Stimulated activated CD4-positive, alpha-beta T cell treated with anti-CD3 and anti-CD28 coated beads, Interleukin-1b, Interleukin-23, amount 100 ng/mL, for 1 hour (primary cell): ENCODE results near the gene MYO18A.

Source experiments
- DNase-seq, 2 donors: peaks; one replicate each; pipeline ENCODE4 v3.0.0-alpha.2; 2020; ENCODE audit warnings: low read depth in 2 of 2

MYO18A gene

GRCh38 chr17:29050176-29050575, 130.0 kb downstream of the MYO18A start:
- no peak for DNase-seq

DNA sequence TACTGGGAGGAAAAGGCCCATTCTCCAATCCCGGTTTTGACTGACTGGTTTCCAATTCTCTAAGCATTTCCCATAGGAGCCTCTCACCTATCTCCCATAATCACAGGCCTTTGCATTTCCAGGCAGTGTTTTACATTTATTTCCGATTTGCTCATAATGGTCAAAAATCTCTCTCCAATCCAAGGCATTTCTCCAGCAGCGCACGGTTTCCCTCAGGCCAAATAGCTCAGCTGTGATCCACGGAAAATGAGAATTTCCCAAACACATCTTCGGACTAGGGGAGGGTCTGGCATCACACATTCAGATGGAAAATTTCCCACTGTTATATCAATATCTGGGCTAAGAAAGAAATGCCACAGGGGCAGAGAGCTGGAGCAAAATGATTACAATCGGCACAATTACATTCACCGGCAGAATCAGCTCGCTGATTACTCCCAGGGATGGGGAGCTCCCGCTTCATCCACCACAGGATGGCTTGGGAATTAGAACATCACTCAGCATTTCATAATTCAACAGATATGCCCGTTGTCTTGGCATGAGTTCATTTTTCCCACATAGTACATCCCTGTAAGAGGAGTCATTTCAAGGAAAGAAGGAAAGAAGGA, 130.6 kb downstream of the MYO18A start:
- DNase-seq: no peak

GRCh38 chr17:29048440-29049368, 131.5 kb downstream of the MYO18A start:
- DNase-seq: no peak

GRCh38 chr17:29046473-29046839, 133.7 kb downstream of the MYO18A start:
- no peak for DNase-seq

DNA sequence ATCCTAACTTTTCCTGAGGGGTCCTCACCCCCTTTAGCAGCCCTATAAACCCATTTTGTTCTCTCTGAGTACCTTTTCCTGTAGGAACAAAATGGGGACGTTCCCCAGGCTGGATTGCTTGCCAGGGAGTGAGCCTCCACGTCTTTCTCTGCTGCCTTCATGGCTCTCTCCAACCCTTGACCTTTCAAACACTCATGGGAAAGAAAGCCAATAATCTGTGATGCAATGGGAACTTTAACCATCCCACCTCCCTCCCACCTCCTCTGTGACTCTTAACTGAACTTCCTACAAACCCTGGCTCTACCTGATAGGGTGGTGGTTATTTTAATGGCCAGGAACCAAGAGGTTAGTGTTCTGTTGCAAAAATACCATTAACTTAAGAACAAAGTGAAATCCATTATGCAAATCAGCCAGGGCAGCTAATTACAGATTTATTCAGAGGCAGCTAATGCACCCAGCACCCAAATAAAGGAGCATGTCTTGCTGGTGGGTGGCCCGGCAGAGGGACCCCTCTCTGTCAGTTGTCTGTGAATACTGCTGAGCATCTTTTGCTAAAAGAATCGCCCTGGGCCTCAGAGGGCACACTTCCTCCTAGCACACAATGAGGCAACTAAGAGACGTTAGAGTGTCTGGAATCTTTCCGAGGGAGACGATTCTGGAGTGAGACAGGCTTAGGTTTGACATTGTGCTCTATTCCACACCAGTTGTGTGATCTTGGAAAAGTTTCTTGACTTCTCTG, 134.3 kb downstream of the MYO18A start:
- no peak for DNase-seq

DNA sequence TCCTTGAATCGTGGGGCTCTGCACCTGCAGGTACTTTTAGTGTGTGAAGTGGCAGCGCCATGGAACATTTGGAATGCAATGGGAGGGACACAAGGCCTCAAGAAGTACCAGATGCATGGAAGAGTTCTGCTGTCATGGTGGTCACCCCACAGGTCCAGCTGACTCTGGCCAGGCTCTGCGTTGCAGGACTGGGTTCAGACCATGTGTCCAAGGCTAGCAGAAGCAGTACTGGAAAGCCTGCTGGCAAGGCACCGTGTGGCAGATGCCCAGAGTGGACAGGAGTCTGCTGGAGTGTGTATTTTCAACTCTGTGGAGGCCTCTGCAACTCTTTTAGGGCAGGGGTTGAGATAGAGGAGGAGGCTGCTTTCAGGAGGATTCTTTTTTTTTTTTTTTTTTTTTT, 135.2 kb downstream of the MYO18A start:
- no peak for DNase-seq

DNA sequence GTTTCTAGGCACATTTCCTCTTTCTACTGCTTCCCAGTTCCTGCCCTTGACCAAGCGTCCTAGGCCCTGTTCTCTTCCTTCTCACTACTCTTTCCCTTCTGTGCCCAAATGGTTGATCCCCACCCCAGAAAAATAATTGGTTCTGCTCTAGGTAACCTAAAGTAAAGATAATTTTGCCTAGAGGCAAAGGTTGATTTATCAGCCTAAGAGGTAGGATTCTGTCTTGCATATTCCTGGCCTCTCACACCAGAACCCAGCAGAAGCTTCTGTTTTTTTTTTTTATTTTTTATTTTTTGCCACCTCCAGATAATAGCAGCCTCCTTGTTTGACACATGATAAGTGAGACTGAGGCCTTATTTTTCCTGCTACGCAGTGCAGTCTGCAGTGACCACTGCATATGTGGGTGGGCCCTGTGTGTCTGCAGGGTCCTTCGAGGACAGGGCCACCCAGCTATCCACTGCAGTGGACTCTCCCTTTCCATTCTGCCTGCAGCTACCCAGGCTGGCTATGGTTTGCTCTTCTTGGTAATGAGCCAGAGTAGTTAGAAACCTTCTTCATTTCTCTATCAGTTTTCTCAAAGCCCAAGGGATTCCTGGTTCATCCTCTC, 136.6 kb downstream of the MYO18A start:
- no peak for DNase-seq

- DNase-seq: no peak
These were observed 137.3 kb downstream of the MYO18A start, which contains the start of gene PIPOX for GRCh38 chr17:29042679-29043538. Gene PIPOX (plus strand): TSS chr17:29043141. CDS start chr17:29043226, 85 bp downstream.

GRCh38 chr17:29042026-29042678, 138.0 kb downstream of the MYO18A start:
- DNase-seq: no peak

- no peak for DNase-seq
These were observed 138.6 kb downstream of the MYO18A start for GRCh38 chr17:29041571-29041970.

DNA sequence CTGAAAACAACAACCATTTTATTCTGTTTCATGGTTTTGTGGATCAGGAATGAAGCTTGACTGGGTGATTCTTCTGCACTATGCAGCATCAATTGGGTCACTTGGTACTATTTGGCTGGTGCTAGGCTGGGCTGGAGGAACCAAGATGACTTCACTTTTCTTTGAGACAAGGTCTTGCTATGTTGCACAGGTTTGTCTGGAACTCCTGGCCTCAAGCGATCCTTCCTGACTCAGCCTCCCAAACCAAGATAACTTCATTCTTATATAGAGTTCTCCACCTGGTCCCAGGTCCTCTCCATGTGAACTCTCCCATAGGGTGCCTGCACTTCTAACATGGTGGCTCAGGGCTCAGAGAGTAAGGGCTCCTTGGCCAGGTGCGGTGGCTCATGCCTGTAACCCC, 139.1 kb downstream of the MYO18A start:
- DNase-seq: no peak

- DNase-seq: no peak
These were observed 140.2 kb downstream of the MYO18A start for GRCh38 chr17:29039764-29040598.

DNA sequence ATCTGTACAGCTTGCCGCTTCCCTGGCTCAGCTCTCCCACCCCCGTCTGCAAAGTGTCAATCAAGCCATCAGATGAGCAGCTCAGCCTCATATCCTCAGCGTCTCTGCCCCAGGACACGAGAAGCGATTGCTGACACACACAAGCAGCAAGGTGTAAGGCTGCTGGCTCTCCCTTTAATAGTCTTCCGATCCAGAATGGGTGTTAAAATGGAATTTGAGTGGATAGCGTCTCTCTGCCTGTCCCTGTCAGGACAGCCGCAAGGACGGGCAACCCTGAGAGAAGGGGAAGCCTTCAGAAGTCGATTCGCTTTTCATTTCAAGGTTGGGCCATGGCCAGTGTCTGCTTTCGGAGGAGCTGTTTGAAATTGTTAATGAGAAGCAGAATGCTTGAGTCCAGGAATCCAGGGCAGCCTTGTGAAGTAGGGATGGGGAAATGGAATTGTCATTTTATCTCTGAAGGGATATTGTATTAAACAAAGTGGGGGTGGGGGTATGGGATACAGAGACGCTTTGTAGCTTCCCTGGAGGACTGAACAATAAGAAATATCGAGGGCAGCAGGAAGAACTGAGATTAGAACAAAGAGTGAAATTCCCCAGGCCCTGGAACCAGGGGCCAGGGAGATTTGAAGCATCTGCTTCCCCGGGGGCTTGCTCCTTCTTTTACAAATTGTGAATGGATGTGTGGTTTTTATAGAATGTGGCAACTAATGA, 142.0 kb downstream of the MYO18A start:
- DNase-seq: no peak

DNA sequence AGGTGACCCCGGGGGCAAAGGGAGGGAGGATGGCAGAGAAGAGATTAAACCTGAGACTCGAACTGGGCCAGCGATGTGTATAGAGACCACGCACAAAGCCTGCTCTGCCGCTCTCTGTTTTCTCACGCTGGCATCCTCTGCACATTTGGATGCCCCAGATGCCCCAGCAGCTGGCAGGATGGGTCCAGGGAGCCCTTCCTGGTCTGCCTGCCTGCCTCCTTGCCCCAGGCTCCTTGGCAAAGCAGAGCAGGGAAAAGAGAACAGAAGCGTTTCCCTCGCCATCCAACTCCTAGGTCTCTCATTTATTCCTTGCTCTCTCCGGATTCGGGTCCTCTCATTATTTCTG, 142.5 kb downstream of the MYO18A start:
- no peak for DNase-seq

- DNase-seq: no peak
These were observed 143.6 kb downstream of the MYO18A start for GRCh38 chr17:29036584-29036983.

DNA sequence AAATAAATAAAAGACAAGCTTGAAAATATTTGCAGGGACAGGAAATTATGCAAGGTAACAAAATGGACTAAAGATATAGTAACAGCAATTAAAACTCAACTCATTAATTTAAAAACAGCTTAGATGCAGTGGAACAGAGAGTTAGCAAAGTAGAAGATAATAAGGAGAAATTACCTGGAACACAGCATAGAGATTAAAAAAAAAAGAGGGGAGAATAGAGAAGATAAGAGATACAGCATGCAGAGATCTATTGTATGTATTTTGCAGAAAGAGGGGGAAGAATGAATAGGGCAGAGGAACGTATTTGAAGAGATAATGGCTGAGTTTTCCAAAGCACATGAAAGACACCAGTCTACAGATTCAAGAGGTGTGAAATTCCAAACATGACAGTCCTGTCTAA, 145.7 kb downstream of the MYO18A start:
- no peak for DNase-seq

DNA sequence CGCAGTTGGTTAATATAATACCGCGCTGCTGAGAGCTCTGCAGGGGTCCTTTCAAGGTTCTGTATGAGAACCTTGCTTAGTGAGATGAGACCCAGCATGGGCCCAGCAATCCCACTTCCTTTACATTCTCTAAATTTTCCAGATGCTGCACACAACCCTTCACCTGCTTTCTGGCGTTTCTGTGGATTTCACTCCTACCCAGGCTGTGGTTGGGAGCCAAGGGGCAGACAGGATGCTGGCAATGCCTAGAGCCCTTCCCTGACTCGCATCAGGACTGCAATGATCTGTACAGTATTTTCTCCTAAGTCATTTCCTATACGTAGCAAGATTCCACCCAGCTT, 147.4 kb downstream of the MYO18A start:
- no peak for DNase-seq

GRCh38 chr17:29032013-29032856, 148.0 kb downstream of the MYO18A start:
- no peak for DNase-seq
